T-helper 1 cell (primary cell): ENCODE measurements around the gene FAM76A.
A peak's percentile ranks its signal among the peaks of the same experiment; 100 is the strongest.
"Not testable (repeated sequence)": the region's sequence is repeated elsewhere in the genome, so short reads cannot be mapped to it uniquely, and the experiment has no call there.

Experiments
- DNase-seq, 5 donors: peaks; one replicate each; pipeline ENCODE4 v3.0.0-alpha.2; 2012 to 2020
- total RNA-seq, 4 donors: gene quantifications; one replicate each; lab custom pipeline; 2026; lab: John Stamatoyannopoulos, UW

The FAM76A gene
- 26.4 to 32.2 (median 28.8) reads per million in 4 donors for total RNA-seq

GRCh38 chr1:27725374-27726172, at the start of gene FAM76A:
TSS of gene FAM76A (plus strand) at chr1:27725961. CDS start at chr1:27726081, 120 bp downstream.
- DNase-seq = peak; percentile 99 to 100 (median 99)

GRCh38 chr1:27676410-27676809, 49.4 kb upstream of the FAM76A start:
- DNase-seq = no peak

GRCh38 chr1:27678747-27679146, 47.0 kb upstream of the FAM76A start:
- no peak for DNase-seq

GRCh38 chr1:27680225-27680791, 45.5 kb upstream of the FAM76A start:
- not testable (repeated sequence) for DNase-seq

GRCh38 chr1:27681580-27681979, 44.2 kb upstream of the FAM76A start:
- not testable (repeated sequence) for DNase-seq

- DNase-seq = no peak
Observed at GRCh38 chr1:27682351-27682944, 43.3 kb upstream of the FAM76A start.

- no peak for DNase-seq
Observed at GRCh38 chr1:27684176-27684575, 41.6 kb upstream of the FAM76A start.

GRCh38 chr1:27686223-27686990, 39.4 kb upstream of the FAM76A start:
- DNase-seq = no peak

GRCh38 chr1:27687906-27688305, 37.9 kb upstream of the FAM76A start:
- DNase-seq = no peak

- no peak for DNase-seq
Observed at GRCh38 chr1:27689423-27690173, 36.2 kb upstream of the FAM76A start.

- DNase-seq = peak in 1 of 5 donors; percentile 33
Observed at GRCh38 chr1:27690183-27690582, 35.6 kb upstream of the FAM76A start.

GRCh38 chr1:27696835-27697234, 28.9 kb upstream of the FAM76A start:
- DNase-seq = not testable (repeated sequence)

GRCh38 chr1:27704958-27705357, 20.8 kb upstream of the FAM76A start:
- no peak for DNase-seq

- DNase-seq = no peak
Observed at GRCh38 chr1:27705545-27705944, 20.2 kb upstream of the FAM76A start.

GRCh38 chr1:27710574-27710973, 15.2 kb upstream of the FAM76A start:
- no peak for DNase-seq

- DNase-seq = no peak
Observed at GRCh38 chr1:27713139-27713725, 12.5 kb upstream of the FAM76A start.

GRCh38 chr1:27713869-27714513, 11.8 kb upstream of the FAM76A start:
- no peak for DNase-seq

GRCh38 chr1:27716262-27716895, 9.4 kb upstream of the FAM76A start:
- DNase-seq = no peak

GRCh38 chr1:27719286-27720251, 6.2 kb upstream of the FAM76A start:
- no peak for DNase-seq

- DNase-seq = no peak
Observed at GRCh38 chr1:27724961-27725373, 794 bp upstream of the FAM76A start.
